Neutrophil (primary cell): Measurements from ENCODE around the gene TERT.

Experiments used
- H3K27ac ChIP-seq: fragments of 200-600 bp; sonication (generic); 2 replicates; pipeline ENCODE4 v1.5.1; 2016; ENCODE audit warnings: mild to moderate bottlenecking, moderate library complexity
- H3K27me3 ChIP-seq: fragments of 200-600 bp; sonication (generic); 2 replicates; pipeline ENCODE4 v1.6.0; 2016; ENCODE audit warnings: mild to moderate bottlenecking
- H3K36me3 ChIP-seq: fragments of 200-600 bp; sonication (generic); 2 replicates; pipeline ENCODE4 v1.5.1; 2017
- H3K4me1 ChIP-seq, 2 experiments: fragments of 200-600 bp in 1 of 2; sonication (generic) in 1 of 2; 1 replicate in 1 of 2; 2 replicates in 1 of 2; pipeline versions ENCODE4 v1.5.1 to v1.6.1; 2013 to 2016; ENCODE audit warnings: low read depth in 1 of 2, low read length in 1 of 2, mild to moderate bottlenecking in 1 of 2, moderate library complexity in 1 of 2; ENCODE audit not compliant: control insufficient read depth in 1 of 2, insufficient read depth in 1 of 2
- H3K4me3 ChIP-seq, 2 experiments: fragments of 200-600 bp in 1 of 2; sonication (generic) in 1 of 2; 1 replicate in 1 of 2; 2 replicates in 1 of 2; pipeline ENCODE4 v1.5.1; 2013 to 2016; ENCODE audit warnings: low read depth in 1 of 2, low read length in 1 of 2, mild to moderate bottlenecking in 1 of 2, moderate library complexity in 1 of 2
- H3K9me3 ChIP-seq: fragments of 200-600 bp; sonication (generic); 2 replicates; pipeline ENCODE4 v1.5.1; 2016
- TF ChIP-seq, protein P1 (sequence below): fragments of 200-600 bp; sonication (generic); IDR thresholded peaks from 2 replicates; pipeline ENCODE4 v1.5.1; 2016; ENCODE audit warnings: antibody characterized with exemption

TERT gene

DNA sequence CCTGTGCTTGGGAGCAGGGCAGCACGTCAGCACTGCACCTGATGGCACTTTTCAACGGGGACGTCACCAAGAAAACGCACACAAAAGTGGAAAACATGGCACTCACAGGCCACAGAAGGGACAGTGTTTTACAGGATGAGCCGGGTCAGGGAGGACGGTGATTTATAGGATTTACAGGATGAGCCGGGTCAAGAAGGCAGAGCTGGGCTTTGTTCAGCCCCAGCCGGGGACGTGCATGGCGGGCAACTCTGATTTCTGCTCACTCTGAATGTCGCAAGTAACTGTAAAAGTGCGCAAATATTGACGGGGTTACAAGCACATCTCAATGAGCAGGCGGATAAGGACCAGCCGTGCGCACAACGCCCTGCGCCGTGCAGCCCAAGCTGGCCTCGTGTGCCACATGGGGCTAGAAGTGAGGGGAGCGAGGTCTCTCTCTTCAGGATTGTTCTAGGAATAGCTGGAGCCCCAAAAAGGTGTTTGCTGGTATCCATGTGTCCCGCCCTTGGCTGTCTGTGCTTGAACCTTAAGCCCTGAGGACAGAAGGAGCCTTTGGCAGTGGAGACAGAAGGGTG, 53.3 kb downstream of the TERT start:
- Histone ChIP-seq H3K9me3 (no peaks in the 10 kb centered on the region), H3K27me3 (peaks cover 31% of the 10 kb centered on the region), H3K4me3 (no peak overlapping the region), H3K36me3 (no peaks in the 10 kb centered on the region), H3K4me1 (no peaks in the 10 kb centered on the region), H3K27ac (no peak overlapping the region)
- TF ChIP-seq, protein P1, sequence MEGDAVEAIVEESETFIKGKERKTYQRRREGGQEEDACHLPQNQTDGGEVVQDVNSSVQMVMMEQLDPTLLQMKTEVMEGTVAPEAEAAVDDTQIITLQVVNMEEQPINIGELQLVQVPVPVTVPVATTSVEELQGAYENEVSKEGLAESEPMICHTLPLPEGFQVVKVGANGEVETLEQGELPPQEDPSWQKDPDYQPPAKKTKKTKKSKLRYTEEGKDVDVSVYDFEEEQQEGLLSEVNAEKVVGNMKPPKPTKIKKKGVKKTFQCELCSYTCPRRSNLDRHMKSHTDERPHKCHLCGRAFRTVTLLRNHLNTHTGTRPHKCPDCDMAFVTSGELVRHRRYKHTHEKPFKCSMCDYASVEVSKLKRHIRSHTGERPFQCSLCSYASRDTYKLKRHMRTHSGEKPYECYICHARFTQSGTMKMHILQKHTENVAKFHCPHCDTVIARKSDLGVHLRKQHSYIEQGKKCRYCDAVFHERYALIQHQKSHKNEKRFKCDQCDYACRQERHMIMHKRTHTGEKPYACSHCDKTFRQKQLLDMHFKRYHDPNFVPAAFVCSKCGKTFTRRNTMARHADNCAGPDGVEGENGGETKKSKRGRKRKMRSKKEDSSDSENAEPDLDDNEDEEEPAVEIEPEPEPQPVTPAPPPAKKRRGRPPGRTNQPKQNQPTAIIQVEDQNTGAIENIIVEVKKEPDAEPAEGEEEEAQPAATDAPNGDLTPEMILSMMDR: no peak

DNA sequence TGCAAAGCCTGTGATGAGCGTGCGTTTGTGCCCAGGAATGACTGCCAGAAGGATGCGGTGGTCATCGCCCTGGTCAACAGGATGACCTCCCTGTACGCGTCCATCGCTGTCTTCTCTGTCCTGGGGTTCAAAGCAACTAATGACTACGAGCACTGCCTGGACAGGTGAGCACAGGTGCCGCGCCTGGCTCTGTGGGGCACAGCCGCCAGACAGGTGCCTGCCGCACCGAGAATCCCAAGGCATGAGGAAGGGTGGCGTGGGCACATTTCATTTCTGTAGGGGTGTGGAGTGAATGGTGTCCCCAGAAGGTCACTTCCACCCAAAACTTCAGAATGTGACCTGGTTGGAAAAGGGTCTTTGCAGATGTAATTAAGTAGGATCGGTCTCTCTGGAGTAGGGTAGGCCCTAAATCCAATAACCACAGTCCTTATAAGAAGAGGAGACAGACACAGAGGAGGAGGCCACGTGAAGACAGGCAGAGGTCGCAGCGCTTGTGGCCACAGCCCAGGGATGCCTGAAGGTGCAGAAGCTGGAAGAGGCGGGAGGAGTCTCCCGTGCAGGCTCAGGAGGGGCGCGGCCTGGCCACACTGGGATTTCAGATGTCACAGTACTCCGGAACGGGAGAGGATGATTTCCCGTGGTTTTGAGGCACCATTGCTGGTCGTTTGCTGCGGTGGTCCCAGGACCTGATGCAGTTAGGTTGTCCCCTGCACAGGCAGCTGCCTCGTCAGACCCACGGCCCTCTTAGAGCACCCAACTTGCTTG, 54.2 kb downstream of the TERT start:
- Histone ChIP-seq H3K27me3 (peaks cover 22% of the 10 kb centered on the region), H3K4me3 (no peak overlapping the region), H3K4me1 (no peaks in the 10 kb centered on the region), H3K36me3 (no peaks in the 10 kb centered on the region), H3K27ac (no peak overlapping the region), H3K9me3 (no peaks in the 10 kb centered on the region)
- TF ChIP-seq, protein P1: no peak

DNA sequence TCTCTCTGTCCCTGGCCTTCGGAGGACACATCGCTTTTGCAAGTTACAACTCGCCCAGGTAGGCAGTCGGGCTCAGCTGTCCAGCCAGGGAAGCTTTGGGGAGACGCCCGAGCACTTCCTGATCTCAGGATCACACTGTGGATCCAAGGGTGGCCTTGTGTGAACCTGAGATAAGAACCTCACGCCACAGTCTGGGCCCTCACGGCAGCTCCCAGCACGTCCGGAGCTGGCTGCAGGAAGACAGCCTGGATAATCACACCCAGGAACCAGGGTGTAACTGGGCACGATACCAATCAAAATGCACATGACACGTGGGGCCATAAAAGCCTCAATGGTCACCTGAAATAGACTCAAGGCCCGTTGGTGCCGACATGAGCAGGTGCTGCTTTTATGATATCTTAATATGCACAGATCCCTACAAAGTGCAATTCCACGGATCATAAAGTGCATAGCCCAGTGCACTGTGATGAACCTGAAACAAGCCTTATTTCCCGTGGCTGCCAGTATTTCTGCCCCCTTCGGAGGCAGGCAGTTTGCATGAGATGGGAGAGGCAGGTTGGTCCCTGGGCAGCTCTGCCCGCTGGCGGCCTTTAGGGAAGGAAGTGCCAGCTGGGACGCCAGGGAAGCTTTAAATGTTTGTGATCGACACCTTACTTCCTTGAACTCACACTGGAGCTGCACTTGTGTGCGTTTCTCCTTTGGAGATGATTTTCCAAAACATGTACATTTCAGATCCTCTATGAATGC, 55.2 kb downstream of the TERT start:
- H3K9me3 ChIP-seq: no peaks in the 10 kb centered on the region
- no peaks in the 10 kb centered on the region for H3K36me3 ChIP-seq
- TF ChIP-seq, protein P1: no peak
- H3K4me3 ChIP-seq: no peak overlapping the region
- H3K27ac ChIP-seq: no peak overlapping the region
- peaks cover 12% of the 10 kb centered on the region for H3K27me3 ChIP-seq
- H3K4me1 ChIP-seq: no peaks in the 10 kb centered on the region

DNA sequence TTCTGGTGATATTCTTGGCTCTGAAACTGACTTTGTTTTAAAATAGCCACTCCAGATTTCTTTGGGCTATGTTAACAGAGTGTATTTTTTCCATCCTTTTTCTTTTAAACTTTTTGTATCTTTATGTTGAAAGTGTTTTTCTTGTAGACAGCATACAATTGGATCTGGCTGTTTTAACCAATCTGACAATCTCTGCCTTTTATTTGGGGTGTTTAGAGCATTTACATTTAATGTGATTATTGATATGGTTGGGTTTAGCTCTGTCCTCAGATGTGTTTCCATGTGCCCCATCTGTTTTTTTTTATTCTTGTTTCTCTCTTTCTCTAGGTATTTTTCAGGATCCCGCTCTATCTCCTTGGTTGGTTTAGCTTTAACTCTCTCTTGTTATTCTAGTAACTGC, 59.0 kb downstream of the TERT start:
- Histone ChIP-seq H3K4me3 (no peak overlapping the region), H3K27me3 (no peaks in the 10 kb centered on the region), H3K4me1 (no peaks in the 10 kb centered on the region), H3K27ac (no peak overlapping the region), H3K9me3 (no peaks in the 10 kb centered on the region), H3K36me3 (no peaks in the 10 kb centered on the region)
- TF ChIP-seq, protein P1: no peak

DNA sequence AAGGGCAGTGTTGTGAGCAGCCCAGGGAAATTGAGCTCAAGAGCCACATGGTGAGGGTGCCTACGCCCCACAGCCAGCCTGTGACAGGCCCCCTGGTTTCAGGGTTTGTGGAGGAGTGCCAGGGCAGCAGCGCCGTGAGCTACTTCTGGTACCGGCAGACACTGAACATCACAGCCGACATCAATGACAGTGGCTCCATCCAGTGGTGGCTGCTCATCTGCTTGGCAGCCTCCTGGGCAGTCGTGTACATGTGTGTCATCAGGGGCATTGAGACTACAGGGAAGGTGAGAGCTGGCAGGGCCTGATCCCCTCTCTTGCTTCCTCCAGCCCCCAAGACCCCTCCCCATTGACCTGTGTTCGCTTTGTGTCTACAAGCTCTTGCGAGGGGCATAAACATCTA, 59.5 kb downstream of the TERT start:
- Histone ChIP-seq H3K4me1 (no peaks in the 10 kb centered on the region), H3K9me3 (no peaks in the 10 kb centered on the region), H3K36me3 (no peaks in the 10 kb centered on the region), H3K4me3 (no peak overlapping the region), H3K27ac (no peak overlapping the region), H3K27me3 (no peaks in the 10 kb centered on the region)
- TF ChIP-seq, protein P1: no peak
